AG04450 (cell line): ENCODE results near the gene BCO1. TPM values are rescaled to one million over a fixed set of nuclear protein-coding genes. Genes with fewer than 3 reads are reported as not detected.

Source experiments
- CTCF ChIA-PET: fragments of 300-600, 350-600 bp; formaldehyde crosslinking; extraction: SDS; loops from one replicate; lab custom pipeline; 2022; ENCODE audit warnings: antibody characterized with exemption, inconsistent platforms; lab: Charles Lee
- POLR2A ChIA-PET: fragments of 350-600 bp; formaldehyde crosslinking; extraction: SDS; loops from one replicate; lab custom pipeline; 2021; ENCODE audit warnings: antibody characterized with exemption, inconsistent platforms; lab: Yijun Ruan, JAX
- DNase-seq: peaks from one replicate; pipeline ENCODE4 v3.0.0-alpha.2; 2011; ENCODE audit warnings: low read depth, low spot score
- H3K27ac ChIP-seq: one replicate; pipeline ENCODE4 v1.5.1; 2012; ENCODE audit warnings: low read depth, low read length, control low read depth
- H3K27me3 ChIP-seq: one replicate; pipeline ENCODE4 v1.6.0; 2012; ENCODE audit warnings: low read length; ENCODE audit not compliant: control insufficient read depth, insufficient read depth
- H3K4me3 ChIP-seq: 2 replicates; pipeline ENCODE4 v1.5.1; 2011; ENCODE audit warnings: mild to moderate bottlenecking, low read depth, low read length, control low read depth
- H3K9me3 ChIP-seq: 2 replicates; pipeline ENCODE4 v1.5.1; 2012; ENCODE audit warnings: low read length; ENCODE audit not compliant: control insufficient read depth, insufficient read depth
- polyA plus RNA-seq: library from polyadenylated mRNA; depleted of rRNA; stranded (reverse); fragments of >200 nt; gene quantifications from 2 replicates; pipeline ENCODE4 v1.2.3, GENCODE V29; 2011
- TF ChIP-seq, protein P1 (sequence below): IDR thresholded peaks from 2 replicates; pipeline ENCODE4 v1.5.1; 2011; ENCODE audit warnings: low read depth, low read length, control low read depth, inconsistent platforms

Gene BCO1
- polyA plus RNA-seq, 1 experiment, result not detected

DNA sequence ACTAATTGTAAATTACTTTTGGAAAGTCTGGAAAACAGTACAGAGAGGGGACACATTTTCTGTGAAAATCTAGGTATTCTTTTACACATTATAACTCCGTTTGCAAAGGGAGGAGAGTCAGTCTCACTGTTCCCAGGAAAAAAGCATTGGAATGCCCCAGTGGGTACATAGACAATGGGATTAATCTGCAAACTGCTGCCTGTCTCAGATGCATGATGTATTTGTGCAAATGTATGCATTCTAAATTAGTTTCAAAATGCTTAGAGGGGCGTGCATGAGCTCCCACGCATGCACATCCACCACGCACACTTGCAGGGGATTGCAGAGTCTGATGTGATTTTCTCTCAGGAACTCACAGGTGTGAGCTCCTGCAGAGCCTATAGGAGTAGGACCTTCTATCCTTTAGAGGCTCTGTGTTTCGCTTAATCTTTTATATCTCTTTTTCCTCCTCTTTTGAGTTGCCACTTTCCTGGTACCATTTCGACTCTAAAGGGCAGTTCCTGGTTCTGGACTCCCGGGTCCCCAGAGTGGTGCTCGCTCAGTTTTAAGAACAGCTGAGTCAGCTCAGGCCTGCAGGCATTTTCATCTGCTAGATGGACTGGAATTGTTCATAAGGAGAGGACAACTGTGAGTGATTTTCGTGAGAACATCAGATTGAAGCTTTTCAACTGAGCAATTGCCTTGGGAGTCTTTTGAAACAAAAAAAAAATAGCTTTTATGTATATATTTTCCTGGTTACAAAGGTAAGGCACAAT lies 1.1 kb downstream of the BCO1 start:
- ChIA-PET POLR2A (interaction anchor here (0.6 kb wide), 1 partner anchor 54 kb away, joined by 3 read pairs; no protein-coding TSS in a partner anchor), CTCF (interaction anchor here (0.6 to 2.2 kb wide), 4 partner anchors 21 to 35 kb away, joined by 4 to 19 read pairs (median 8); no protein-coding TSS in a partner anchor)
- peaks cover 3% of the 10 kb centered on the region for H3K27me3 ChIP-seq
- no peak overlapping the region for H3K27ac ChIP-seq
- DNase-seq, result no peak
- TF ChIP-seq, protein P1, sequence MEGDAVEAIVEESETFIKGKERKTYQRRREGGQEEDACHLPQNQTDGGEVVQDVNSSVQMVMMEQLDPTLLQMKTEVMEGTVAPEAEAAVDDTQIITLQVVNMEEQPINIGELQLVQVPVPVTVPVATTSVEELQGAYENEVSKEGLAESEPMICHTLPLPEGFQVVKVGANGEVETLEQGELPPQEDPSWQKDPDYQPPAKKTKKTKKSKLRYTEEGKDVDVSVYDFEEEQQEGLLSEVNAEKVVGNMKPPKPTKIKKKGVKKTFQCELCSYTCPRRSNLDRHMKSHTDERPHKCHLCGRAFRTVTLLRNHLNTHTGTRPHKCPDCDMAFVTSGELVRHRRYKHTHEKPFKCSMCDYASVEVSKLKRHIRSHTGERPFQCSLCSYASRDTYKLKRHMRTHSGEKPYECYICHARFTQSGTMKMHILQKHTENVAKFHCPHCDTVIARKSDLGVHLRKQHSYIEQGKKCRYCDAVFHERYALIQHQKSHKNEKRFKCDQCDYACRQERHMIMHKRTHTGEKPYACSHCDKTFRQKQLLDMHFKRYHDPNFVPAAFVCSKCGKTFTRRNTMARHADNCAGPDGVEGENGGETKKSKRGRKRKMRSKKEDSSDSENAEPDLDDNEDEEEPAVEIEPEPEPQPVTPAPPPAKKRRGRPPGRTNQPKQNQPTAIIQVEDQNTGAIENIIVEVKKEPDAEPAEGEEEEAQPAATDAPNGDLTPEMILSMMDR, result no peak
- no peaks in the 10 kb centered on the region for H3K9me3 ChIP-seq
- no peak overlapping the region for H3K4me3 ChIP-seq

- peaks cover 13% of the 10 kb centered on the region for H3K27me3 ChIP-seq
- H3K27ac ChIP-seq, result no peak overlapping the region
- H3K4me3 ChIP-seq, result no peak overlapping the region
- 0 out of 2 replicates have a peak, but pooled peaks cover 4% of the 10 kb centered on the region for H3K9me3 ChIP-seq
- POLR2A ChIA-PET, result no interaction called here
- DNase-seq, result no peak
- TF ChIP-seq, protein P1, result no peak
- CTCF ChIA-PET, result no interaction called here
Measured at GRCh38 chr16:81241706-81242105, 3.2 kb downstream of the BCO1 start.

GRCh38 chr16:81242977-81243618 lies 4.6 kb downstream of the BCO1 start:
- no peak for DNase-seq
- ChIA-PET CTCF (interaction anchor here (1.0 kb wide), 1 partner anchor 17 kb away, joined by 4 read pairs; no protein-coding TSS in a partner anchor), POLR2A (no interaction called here)
- Histone ChIP-seq H3K9me3 (0 out of 2 replicates have a peak, but pooled peaks cover 4% of the 10 kb centered on the region), H3K27ac (no peak overlapping the region), H3K27me3 (peaks cover 13% of the 10 kb centered on the region), H3K4me3 (no peak overlapping the region)
- TF ChIP-seq, protein P1, result no peak

DNA sequence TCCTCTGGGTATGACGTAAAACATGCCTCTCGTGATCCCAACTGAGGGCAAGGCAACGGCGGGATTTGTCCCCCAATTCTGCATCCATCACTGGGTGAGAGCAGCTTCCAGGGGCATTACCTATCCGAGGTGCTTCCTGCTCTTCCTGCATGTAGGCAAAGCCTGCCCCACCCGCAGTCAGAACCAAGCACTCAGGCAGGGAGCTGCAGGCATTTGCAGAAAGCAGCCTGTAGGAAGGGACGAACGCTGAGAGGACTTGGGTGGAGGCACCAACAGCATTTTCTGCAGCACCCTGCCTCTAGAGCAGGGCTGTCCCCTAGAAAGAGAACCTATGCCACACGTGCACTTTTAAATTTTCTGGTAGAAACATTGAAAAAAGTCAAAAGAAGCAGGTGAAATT lies 5.5 kb downstream of the BCO1 start:
- TF ChIP-seq, protein P1, result no peak
- peaks cover 13% of the 10 kb centered on the region for H3K27me3 ChIP-seq
- POLR2A ChIA-PET, result no interaction called here
- no peak overlapping the region for H3K4me3 ChIP-seq
- H3K27ac ChIP-seq, result no peak overlapping the region
- CTCF ChIA-PET, result interaction anchor here (0.9 kb wide), 1 partner anchor 17 kb away, joined by 6 read pairs; no protein-coding TSS in a partner anchor
- DNase-seq, result no peak
- H3K9me3 ChIP-seq, result 0 out of 2 replicates have a peak, but pooled peaks cover 4% of the 10 kb centered on the region

DNA sequence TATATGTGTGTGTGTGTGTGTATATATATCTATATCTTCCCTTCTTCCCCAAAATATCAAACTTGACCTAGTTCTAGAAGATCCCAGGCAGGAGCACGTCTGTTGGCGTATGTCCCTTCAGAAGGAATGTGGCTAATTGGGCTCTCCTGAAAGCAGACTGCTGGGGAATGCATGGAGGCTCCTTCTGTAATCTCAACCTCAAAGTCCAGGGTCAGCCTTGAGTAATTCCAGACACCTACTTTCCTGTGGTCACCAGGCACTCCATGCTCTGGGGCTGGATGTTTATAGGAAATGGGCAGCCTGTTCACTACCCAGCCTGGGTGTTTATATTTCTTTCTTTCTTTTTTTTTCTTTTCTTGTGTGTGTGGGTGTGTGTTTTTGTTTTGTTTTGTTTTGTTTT lies 13.4 kb downstream of the BCO1 start:
- TF ChIP-seq, protein P1, result no peak
- no peak for DNase-seq

More for the DNA sequence above, 13.4 kb downstream of the BCO1 start:
- H3K4me3 ChIP-seq, result no peak overlapping the region
- peaks cover 2% of the 10 kb centered on the region for H3K27me3 ChIP-seq
- H3K27ac ChIP-seq, result no peak overlapping the region
- ChIA-PET CTCF (interaction anchor here (1.6 kb wide), 1 partner anchor 46 kb away, joined by 4 read pairs; no protein-coding TSS in a partner anchor), POLR2A (no interaction called here)
- H3K9me3 ChIP-seq, result no peaks in the 10 kb centered on the region
